AML-193 (cell line): ENCODE results near the gene EVL.
"Not testable (repeated sequence)": the region's sequence is repeated elsewhere in the genome, so short reads cannot be mapped to it uniquely, and the experiment has no call there.

Experiments
- DNase-seq, 2 experiments: peaks; one replicate each; lab custom pipeline; 2025; lab: John Stamatoyannopoulos, UW

Gene EVL, protein sequence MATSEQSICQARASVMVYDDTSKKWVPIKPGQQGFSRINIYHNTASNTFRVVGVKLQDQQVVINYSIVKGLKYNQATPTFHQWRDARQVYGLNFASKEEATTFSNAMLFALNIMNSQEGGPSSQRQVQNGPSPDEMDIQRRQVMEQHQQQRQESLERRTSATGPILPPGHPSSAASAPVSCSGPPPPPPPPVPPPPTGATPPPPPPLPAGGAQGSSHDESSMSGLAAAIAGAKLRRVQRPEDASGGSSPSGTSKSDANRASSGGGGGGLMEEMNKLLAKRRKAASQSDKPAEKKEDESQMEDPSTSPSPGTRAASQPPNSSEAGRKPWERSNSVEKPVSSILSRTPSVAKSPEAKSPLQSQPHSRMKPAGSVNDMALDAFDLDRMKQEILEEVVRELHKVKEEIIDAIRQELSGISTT

DNA sequence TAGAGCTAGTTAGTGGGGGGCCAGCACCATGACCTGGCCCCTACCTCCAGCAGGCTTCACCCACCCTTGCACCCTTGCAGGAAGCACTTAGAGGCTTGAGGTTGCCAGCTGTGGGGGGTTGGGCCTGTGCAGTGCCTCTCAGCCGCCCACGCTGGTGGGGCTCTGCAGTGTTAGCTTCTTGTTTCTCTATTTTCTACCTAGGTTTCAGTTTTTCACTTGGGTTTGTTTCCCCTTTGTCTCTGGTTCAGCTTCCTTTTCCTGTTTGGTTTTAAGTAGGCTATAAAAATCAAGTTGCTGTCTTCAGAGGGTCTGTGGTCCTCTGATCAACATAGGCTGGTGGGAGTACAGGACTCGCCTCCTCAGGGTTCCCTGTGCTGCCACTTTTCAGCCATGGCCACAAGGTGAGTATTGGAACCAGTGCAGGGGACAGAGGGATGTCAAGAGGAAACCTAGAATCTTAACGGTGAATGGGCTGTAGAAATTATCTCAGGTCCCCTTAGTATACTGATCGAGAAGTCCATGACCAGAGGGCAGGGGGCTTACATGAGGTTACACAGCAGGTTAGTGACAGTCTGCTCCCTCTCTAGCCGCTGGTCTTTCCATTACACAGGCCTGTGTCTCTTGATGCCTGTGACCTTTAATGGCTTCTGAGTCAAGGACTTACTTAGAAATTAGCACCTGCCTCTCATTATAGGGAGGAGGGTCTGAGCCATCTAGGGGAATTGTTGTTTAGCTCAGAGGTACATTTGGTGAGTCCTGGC, at the start of gene EVL:
EVL (plus strand) TSS at position 312 of the 761 bp plus-strand sequence; CDS start at position 391, 79 bp downstream.
- DNase-seq: peak; percentile 48 to 49

- DNase-seq: no peak
Observed at GRCh38 chr14:100017553-100017952, 47.7 kb upstream of the EVL start.

GRCh38 chr14:100018054-100018453, 47.2 kb upstream of the EVL start:
- DNase-seq: no peak

DNA sequence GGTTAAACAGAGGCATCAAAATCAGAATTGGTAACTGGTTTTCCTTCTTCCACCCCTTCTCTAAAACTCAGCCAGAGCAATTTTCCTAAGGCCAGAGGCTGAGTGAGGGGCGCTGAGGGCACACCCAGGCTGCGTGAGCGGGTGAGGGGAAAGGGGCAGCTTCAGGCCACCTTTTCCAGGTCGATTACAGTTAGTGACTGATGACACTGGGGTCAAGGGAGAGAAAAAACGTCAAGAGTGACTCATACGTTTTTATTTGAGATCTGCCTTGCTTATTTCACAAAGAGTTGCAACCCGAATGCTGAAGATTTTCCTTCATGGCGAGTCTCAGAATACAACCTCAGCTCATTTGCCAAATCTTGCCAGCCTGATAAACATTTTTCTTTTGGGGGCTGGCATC, 46.7 kb upstream of the EVL start:
- no peak for DNase-seq

GRCh38 chr14:100019156-100019744, 46.0 kb upstream of the EVL start:
- DNase-seq: no peak

DNA sequence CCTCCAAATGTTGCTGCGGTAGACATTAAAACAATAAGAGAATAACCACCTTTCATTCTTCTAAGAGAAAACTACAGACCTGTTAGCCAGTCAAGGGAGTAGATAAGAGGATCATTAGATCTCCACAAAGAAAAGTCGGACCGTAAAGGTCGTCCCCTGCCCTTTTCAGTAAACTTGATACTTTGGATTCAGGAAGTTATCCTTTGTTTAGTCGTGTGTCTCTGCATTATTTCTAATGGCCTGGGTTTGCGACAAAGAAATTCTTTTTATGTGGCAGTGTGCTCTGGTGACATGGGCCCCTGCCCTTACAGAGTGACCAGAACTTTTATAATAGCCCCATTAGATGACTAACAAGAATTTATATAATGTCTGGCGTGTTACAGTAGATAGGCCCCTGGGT, 44.6 kb upstream of the EVL start:
- no peak for DNase-seq

DNA sequence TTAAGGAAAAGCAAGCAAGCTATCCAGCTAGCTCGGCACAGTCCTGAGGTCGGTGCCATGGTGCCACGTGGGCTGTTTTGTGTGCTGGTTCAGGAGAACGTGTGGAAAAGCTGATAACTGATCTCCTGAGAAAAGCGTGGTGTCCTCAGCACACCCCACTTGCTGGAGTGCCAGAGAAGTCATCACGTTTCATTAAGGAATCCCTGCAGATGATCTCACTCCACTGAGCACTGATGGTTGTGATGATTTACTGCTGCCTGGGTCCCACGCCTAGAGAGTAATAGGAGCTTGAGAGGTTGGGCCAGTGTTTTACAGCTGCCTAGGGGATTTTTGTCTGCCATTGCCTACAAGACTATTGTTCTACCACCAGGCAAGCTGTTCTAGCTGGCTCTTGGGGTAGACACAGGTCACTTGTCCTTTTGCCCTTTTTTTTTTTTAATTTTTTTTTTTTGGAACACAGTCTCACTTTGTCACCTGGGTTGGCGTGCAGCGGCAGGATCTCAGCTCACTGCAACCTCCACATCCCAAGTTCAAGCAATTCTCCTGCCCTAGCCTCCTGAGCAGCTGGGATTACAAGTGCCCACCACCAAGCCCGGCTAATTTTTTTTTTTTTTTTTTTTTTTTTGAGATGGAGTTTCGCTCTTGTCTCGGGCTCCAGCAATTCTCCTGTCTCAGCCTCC, 42.3 kb upstream of the EVL start:
- DNase-seq: no peak

GRCh38 chr14:100025111-100025510, 40.1 kb upstream of the EVL start:
- DNase-seq: peak; percentile 34 to 36

DNA sequence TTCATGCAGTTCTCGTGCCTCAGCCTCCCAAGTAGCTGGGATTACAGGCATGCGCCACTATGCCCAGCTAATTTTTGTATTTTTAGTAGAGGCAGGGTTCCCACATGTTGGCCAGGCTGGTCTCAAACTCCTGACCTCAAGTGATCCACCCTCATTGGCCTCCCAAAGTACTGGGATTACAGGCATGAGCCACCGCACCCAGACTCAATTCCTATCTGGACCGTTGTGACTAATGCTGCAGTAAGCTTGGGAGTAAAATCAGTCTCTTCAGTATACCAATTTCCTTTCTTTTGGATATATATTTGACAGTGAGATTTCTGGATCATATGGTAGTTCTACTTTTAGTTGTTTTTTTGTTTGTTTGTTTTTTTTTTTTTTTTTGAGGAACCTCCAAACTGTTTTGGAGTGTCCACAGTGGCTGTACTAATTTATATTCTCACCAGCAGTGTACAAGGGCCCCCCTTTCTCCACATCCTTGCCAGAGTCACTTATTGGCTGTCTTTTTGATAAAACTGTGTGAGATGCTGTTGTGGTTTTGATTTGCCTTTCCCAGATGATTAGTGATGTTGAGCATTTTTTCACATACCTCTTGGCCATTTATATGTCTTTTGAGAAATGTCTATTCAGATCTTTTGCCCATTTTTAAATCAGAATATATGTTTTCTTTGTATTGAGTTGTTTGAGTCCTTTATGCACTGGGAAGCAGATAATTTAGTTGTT, 37.3 kb upstream of the EVL start:
- no peak for DNase-seq

GRCh38 chr14:100028990-100029677, 36.1 kb upstream of the EVL start:
- no peak for DNase-seq

DNA sequence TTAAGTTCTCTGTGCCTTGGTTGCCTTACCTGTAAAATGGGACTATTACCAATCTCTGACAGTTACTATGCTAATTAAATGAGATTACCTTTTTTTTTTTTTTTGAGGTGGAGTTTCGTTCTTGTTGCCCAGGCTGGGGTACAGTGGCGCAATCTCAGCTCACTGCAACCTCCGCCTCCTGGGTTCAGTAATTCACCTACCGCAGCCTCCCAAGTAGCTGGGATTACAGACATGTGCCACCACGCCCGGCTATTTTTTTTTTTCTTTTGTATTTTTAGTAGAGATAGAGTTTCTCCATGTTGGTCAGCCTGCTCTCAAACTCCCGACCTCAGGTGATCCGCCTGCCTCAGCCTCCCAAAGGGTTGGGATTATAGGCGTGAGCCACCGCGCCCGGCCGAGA, 35.2 kb upstream of the EVL start:
- DNase-seq: not testable (repeated sequence)

DNA sequence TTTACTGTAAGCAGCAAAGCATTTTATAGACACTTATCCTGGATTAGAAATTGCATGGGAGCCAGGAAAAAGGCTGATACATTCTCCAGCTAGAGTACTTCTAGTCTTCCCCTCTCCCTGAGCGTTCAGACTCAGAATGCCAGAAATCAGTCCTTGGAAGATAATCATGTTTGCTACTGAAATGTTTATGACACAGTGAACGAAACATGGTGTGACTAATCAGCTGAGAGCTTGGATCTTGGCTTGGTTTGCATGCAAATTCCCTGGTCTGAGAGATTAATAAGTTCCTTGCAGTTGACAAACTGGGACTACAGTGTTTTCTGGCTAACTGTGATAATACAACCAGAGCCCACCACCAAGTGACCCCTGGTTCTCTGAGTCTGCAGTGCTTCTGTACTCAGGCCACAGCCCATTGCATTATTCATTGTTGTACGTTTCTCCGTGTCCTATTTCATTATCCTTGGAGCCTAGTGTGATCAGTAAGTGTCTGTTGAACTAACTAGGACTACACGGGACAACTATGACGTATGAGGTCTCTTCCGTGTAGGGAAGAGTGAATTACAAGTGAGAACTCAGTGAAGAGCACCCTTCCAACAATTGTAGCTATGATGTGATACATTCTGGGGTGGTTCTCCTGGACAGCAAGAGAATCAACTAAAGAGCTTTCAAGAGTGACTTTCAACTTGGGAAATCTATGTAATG, 34.6 kb upstream of the EVL start:
- no peak for DNase-seq

DNA sequence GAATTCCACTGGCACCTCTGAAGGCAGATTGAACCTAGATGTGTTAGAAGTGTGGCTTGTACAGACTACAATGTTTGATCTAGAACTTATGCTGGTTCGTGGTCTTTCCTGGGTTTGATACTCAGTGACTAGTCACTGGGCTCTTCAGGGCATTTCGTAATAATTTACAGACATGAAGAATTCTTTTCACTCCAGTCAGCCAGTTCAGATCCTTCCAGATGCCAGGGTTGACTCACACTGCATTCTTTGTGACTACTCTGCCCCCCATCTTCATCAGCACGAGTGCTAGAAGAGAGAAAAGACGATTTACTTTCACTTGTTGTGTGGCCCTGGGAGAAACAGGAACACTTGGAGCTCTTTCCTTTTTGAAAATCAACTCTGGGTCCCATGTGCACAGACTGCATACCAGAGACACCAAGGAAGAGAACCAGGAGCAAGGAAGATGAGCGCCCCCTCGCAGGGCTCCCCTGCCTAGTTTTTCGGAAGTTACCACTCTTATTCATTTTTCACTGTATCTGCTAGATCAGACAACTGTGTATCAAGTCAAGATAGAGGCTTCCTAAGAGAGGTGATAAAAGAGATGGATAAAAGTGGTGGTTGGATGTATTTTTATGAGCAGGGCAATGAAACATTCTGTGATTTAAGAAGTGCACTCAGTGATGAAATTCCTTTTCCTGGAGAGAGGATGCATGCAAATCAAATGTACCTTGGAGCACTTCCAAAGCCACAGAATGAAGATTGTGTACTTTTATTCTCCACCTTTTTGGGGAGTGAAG, 33.5 kb upstream of the EVL start:
- DNase-seq: peak; percentile 5 to 11

- DNase-seq: no peak
Observed at GRCh38 chr14:100032738-100033137, 32.5 kb upstream of the EVL start.

GRCh38 chr14:100033347-100034075, 31.7 kb upstream of the EVL start:
- DNase-seq: no peak

- DNase-seq: no peak
Observed at GRCh38 chr14:100034468-100034867, 30.8 kb upstream of the EVL start.

- DNase-seq: no peak
Observed at GRCh38 chr14:100034961-100035500, 30.2 kb upstream of the EVL start.

DNA sequence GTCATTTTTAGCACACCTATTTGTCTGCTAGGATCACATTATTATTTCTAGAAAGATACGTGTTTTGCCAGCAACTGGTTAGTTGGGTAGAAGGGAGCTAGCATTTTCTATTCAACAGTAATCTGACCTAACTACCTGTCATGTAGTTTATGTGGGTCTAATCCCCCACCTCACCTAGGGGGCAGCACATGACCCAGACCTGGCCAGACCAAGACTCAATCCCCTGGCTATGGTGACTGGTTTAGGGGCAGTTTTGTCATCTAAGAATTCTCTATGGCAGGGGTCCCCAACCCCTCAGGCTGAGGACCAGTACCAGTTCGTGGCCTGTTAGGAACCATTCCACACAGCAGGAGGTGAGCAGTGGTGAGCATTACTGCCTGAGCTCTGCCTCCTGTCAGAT, 29.5 kb upstream of the EVL start:
- DNase-seq: no peak

DNA sequence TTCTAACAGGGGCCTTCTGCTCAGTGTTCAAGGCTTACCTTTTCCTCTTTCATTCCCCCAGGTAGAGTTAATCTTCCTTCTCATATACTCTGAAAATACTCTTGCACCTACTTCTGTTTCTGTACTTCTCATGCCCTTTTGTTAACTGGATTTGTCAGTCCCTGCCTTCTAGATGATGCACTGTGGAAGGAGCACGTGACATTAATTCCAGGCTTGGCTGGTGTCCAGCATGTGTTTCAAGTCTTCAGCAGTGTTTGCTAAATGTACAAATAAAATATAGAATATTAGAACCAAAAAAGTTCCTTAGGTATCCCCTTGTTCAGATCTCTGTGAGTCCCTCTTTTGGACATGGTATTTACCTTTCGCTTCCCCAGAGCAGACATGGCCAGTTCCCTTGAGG, 27.9 kb upstream of the EVL start:
- no peak for DNase-seq
